HG03108 (cell line): ENCODE results near the gene CCR8.

ENCODE experiments used
- ATAC-seq: cut with Tn5 transposase; IDR thresholded peaks from one replicate; pipeline ENCODE4 v1.9.1; 2021; ENCODE audit warnings: moderate library complexity; ENCODE audit not compliant: unreplicated experiment

Gene CCR8, protein sequence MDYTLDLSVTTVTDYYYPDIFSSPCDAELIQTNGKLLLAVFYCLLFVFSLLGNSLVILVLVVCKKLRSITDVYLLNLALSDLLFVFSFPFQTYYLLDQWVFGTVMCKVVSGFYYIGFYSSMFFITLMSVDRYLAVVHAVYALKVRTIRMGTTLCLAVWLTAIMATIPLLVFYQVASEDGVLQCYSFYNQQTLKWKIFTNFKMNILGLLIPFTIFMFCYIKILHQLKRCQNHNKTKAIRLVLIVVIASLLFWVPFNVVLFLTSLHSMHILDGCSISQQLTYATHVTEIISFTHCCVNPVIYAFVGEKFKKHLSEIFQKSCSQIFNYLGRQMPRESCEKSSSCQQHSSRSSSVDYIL

DNA sequence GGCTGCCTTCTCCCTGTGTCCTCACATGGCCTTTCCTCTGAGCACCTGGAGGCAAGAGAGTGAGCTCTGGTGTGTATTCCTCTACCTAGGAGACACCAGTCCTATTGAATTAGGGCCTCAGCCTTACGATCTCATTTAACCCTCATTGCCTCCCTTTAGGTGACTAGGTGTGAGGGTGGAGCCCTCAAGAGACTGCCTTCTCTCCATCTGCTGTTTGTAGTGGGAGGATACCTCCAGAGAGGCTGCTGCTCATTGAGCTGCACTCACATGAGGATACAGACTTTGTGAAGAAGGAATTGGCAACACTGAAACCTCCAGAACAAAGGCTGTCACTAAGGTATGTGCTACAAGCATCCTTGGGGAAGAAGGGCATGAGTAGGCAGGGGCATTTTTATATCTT lies at the start of gene CCR8:
CCR8 (plus strand) TSS at position 217 of the 400 bp plus-strand sequence. CDS start 2,623 bp downstream, outside the sequence.
- no peak for ATAC-seq

DNA sequence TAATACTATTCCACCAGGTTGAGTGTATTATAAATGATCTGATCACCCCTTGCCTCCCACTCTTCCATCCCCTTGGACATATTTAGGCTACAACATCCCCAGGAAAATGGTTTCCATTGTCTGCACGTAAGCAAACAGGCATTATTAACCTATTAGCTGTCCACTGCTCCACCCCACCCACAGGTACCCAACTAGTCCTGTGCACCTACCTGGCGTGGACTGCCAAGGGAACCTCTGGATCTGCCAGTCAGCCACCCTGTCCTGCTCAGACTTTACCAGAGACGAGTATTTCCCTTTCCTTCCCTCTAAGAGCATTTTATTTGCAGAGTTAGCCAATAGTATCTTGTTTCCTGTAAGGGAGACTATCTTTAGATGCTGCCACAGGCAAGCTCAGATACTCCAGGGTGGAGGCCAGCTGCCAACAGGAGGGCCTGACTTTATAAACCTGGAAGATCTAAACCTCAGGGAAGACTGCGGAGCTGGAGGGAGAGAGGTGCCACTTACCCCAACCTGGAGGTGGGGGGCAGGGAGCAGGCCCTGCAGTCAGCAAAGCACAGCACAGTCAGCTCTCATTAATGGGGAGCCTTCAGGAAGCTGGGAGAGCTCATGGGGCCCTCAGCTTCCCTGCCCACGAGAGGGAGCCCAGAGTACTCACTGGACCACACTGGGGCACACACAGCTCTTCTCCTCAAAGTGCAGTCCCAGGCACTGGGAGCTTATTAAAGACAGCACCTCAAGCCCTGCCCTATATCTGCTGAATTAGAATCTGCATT lies 49.6 kb upstream of the CCR8 start, which contains the start of gene CX3CR1:
CX3CR1 (minus strand) TSS at position 292 of the 773 bp plus-strand sequence. CDS start 13,527 bp downstream, outside the sequence.
- ATAC-seq, result no peak

DNA sequence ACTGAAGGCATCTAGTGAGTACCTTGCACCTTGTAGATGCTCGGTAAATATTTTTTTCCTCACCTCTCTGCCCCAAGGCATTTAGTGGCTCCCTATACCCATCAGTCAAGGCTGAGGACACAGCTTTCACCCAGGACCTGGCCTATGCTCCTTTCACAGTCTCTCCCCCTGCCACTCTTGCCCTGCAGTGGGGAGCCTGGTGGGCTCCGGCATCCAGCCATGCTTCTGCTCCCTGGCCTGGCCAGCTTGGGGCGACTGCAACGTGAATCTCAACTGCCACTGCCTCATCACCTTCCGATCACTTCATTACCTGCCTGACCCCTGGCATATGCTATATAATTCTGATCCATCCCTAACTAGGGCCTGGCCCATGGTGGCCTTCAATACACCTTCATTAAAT lies 48.9 kb upstream of the CCR8 start:
- ATAC-seq, result no peak

DNA sequence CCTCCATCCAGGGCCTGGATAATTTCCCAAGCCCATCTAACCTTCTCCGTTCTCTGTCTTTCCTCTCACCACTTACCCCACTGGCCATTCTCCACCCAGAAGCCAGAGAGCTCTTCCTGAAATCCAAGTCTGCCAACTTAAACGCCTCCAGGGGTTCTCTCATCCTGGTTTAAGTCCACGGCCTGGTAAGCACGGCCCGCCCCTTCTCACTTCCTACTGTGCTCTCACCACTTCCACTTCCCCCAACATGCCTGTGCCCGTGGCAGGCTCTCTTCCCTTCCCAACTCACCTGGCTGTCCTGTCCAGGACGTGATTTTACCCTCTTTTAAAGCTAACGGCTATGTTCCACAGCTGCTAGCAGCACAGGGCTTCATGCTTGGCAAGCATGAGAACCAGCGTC lies 48.0 kb upstream of the CCR8 start:
- no peak for ATAC-seq

DNA sequence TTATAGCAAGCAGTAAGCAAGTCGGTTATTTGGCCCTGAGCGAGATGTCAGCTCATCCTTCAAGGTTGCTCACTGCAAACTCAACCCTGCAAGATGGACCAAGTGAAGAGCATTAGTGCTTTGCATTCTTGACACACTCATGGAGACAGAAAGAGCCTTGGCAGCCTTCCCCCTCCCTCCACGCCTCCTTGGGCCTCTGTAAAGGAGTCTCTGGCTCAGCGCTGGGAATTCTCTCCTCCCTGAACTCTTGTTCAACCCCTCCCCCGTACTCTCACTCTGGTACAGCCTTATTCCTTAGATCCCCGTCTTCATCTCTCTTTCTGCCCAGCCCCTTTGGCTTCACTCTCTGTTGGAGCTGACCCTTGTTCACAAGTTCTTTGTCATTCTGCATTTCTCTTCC lies 47.5 kb upstream of the CCR8 start:
- no peak for ATAC-seq

DNA sequence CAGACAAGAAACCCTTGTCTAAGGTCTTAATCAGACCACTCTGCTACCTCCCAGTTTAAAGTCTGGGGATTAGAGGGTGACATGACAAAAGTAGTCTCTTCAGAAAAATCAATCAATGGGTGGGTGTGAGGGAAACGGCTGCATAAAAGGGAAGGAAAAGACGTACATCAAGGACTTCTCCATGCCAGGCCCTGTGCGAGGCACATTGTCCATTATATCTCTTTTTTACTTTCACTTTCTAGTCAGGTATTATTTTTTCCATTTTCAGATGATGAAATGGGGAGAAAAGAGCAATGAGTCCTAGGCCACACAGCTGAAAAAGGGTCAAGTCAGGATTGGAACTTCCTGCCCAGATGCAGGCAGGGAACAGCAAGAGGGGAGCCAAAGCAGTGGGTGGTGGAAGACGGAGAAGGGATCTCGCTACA lies 45.0 kb upstream of the CCR8 start:
- ATAC-seq, result no peak

DNA sequence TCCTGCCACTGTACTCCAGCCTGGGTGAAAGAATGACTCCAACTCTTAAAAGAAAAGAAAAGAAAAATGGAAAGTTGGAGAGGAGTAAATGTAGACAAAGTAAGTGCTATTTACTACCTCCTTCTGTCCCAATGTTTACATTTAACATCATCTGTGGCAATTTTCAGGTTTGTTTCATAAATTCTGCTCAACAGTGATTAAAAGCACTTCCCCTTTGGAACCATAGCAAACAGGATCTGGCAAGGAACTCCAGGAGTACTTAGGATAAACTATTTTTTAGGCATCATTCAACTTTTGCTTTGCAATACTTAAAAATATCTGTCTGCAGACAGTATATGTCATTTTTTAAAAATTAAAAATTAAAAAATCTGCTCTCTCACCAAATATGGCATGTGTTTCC lies 44.2 kb upstream of the CCR8 start:
- no peak for ATAC-seq

DNA sequence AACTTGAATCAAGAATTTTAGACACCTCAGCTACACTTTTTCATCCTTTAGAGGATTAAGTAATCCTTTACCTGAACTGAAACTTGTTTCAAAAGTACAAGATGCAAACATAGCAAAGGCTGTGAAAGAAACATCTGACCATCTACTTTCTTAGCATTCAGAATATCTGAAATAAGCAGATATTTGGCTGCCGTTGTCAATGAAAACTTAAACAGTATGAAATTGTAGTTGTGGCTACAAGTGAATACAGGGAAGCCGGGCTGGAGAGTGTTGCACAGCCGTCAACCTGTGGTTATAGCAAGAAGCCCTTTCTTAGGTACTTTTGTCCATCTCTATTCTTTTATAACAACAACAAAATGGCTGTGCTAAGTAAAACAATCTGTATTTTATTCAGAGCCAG lies 42.7 kb upstream of the CCR8 start:
- ATAC-seq, result no peak

DNA sequence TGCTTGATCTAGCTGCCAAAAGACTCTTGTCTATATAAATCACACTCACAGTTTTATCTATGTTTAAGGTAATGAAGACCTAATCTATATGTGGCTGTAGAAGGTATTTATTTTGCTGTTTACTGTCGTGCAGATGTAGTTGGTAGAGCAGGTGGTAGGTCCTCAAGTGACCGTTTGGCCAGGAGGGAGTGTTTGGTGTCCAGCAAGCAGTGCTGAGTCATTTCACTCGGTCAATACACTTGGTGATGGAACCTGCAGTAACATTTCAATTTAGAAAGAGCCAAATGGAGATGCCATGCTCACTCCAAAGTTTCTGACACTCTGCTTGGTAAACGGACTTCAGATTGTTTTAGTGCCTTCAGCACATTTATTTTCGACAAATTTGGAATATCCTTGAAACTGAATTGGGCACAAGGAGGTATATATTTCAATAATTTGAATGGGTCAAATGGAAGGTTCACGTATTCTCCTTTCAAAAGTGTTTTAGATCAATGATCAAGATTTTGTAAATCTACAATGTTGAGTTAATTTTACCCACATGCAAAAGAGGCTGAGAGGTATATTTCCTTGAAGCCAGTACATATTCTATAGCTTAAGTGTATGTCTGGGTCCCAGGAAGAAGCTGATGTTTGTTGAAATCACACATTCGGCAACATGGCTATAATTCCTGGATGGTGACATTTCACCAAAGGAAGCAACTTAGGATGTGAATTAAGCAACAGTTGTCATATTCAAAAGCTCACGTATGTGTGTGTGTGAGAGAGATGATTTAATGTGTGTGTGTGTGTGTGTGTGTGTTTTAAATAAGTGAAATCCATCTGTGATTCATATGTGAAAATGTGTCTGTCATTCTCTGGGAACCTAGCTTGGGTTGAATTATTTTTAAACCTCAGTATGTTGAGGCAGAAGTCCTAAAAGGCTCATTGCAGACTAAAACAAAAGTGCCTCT lies 42.0 kb upstream of the CCR8 start:
- no peak for ATAC-seq

DNA sequence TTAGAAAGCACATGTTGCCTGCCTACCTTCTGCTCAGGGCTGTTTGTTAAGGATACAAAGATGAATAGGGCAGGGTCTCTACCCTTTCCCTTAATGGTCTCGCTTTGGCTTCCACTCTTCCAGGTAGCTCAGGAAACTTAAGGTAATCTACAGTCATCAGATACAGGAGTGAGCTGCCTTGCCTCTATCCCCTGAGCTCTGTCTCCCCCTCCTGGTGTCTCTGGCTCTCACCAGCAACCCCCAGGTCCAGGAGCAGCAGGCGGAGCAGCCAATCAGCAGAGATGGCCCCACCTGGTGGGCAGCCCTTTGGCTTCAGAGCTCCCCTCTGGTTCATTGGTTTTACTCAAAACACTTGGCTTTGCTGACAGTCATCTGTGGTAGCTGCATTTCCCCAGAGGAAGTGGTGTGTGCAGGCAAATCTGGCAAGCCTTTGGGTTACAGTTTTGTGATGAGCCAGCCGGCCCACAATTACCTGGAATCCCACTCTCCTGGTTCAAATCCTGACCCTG lies 41.2 kb upstream of the CCR8 start:
- peak; percentile 98 for ATAC-seq

DNA sequence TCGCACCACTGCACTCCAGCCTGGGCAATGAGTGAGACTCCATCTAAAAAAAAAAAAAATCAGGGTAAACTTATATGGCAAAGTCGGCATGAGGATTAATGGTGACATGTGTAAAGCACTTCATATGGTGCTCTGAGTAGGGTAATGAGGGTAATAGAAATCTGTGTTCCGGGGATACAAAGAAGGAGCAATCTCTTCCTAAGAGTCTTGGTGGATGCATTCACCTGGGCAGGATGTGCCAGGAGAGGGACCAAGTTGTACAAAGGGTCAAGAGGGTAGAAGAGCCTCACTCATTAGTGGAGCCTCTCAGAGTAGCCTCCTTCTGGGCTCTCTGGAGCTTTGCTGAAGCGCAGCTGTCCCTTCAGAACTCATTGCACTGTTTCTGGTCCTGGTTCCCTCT lies 40.4 kb upstream of the CCR8 start:
- no peak for ATAC-seq

DNA sequence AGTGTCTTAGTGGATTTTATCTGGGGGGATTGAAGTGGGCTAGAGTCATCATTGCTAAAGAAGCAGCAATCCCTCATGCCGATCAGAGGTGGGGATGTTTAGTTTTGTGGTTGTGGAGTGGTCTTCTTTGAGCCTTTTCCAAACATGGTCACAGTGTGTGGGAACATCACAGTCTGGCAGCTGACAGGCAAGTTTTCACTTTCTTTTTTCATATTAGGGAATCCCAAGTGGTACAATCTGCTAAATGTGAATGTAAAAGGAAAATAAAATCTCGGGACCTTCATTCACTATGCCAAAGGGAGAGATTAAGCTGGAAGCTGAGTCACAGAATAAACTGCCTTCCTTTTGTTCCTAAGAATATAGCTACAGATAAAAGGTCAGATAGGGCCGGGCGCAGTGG lies 39.3 kb upstream of the CCR8 start:
- no peak for ATAC-seq

DNA sequence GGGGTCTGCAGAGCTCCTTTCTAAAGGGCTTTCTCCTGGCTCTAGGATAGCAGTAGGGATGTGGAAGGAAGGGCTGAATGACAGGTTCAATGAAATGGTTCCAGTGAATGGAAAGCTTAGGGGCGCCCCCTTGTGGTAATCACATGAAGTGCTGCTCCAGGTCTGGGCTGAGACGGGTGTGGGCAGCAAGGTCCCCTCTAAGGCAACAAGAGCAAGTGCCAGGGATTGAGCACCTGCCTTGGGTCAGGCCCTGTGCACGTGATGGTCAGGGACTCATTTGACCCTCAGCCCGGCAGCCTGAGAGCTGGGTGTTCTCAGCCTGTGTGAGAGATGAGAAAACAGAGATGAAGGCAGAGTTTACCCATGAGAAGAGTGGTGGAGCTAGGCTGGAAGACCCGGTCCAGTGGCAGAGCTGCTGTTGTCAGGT lies 37.6 kb upstream of the CCR8 start:
- no peak for ATAC-seq

DNA sequence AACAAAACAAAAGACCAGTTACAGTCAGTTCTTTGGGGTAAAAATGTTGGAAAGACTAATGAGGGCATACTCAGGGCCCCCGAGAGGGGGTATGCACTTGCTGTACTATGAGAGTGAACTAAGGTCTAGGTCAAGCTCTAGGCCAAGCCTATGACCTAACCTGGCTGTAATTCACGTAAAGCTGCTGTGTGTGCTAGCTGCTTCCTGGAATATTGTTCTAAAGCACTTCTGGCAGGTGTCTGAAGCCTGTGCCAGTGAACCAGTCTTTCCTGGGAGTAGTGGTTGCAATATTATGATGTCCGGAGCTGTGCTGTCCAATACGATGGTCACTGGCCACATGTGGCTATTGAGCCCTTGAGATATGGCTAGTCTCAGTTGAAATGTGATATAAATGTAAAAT lies 36.5 kb upstream of the CCR8 start:
- no peak for ATAC-seq

DNA sequence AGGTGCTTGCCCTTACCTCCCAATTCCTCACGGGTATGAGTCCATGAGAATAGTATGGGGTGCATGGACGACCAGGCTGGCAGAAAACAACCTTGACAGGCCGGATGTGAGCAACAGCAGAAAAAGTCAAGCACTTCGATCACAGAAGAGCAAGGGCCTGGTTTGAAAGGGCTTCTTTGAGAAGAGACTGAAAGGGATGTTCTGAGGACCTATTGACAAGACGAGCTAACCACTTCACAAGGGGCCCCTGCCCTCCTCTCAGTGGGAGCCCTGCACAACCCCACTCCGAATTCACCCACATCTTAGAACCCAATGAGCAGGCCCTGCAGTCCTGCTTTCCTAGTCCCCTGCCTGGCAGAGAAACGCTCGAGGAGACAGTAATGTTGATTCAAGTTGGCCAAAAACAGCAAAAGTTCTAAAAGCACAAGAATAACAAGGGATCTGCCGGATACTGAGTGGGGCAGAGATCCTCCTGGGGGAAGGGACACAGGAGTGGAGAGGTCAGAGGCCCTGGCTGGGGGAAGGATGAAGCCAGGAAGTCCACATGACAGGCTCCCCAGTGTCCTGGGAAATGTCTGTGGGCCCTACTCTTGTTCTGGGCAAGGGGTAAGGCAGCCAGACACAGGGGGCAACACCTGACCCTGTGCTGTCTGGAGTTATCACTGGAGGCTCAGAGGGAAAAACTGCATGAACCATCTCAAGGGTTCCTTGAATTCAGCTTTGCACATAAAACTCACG lies 34.9 kb upstream of the CCR8 start:
- no peak for ATAC-seq

DNA sequence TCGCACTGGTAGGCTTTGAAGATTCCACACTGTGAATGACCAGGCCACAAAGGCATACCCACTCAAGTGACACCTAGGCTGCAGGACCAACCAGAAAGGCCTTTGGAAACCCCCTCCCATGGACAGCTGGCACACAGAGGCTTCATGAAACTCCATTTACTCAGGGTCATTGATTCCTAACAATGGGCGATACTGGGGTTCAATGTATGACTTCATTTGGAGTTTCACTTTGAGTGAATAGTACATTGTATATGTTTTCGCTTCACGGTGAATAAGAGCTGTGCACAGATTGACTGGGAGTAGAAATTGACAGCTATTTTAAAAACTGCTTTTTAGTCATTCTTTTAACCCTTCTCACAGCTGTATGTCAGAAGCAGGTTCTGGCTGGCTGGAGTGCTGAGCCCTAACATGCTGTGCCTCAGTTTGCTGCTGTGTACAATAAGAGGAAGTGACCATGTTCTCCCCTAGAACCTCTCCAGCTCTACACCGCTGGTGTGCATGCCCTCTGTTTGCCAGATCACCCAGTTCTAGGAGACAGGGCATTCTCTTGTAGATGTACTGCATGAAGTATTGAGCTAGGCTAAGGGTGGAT lies 34.2 kb upstream of the CCR8 start:
- ATAC-seq, result peak; percentile 70

DNA sequence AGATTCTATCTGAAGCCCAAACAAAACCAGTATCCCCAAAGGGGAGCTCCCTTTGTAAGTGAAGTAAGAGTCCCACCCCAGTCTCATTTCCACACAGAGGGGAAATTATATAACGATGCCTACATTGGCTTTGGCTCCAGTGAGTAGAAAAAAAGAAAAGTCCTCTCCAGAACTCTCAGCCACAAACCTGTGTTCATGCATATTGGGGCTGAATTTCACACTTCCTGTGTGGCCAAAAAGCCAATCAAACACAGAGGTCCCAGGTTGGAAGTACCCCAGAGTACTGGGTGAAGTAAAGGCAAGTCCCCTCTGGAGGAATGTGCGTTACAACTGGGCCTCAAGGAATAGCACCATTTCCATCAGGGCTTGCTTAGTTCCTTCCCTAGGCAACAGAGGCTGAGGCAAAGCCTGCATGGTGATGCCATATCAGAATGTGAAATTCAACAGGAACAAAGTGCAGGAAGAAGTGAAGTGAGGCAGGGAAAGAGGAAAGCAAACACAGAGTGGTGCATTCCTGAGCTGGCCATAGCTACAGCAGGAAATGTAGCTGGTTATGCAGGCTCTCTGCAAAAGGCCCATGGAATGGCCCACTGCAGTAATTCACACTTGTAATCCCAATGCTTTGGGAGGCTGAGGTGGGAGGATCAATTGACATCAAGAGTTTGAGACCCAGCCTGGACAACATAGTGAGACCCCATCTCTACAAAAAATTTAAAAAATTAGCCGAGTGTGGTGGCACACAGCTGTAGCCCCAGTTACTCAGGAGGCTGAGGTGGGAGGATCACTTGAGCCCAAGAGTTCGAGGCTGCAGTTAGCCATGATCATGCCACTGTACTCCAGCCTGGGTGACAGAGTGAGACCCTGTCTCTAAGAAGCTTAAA lies 33.1 kb upstream of the CCR8 start:
- no peak for ATAC-seq

DNA sequence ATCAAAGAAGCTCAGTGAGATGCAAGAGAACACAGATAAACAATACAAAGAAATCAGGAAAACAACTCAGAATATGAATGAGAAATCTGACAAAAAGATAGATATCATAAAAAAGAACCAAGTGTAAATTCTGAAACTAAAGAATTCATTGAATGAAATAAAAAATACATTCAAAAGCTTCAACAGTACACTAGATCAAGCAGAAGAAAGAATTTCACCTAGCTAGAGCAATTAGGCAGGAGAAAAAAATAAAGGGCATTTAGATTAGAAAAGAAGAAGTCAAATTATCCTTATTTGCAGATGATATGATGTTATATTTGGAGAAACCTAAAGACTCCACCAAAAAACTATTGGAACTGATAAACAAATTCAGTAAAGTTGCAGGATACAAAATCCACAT lies 30.2 kb upstream of the CCR8 start:
- no peak for ATAC-seq

DNA sequence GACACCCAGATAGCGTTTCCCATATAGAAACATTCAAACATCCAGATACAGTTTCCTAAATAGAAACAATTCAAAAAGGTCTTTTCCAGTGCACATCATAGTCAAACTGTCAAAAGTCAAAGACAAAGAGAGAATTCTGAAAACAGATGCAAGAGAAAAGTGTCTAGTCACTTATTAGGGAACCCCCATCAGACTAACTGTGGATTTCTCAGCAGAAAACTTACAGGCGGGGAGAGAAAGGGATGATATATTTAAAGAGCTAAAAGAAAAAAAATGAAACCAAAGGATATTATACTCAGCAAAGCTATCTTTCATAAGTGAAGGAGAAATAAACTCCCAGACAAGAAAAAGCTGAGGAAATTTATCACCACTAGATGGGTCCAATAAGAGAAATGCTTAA lies 27.3 kb upstream of the CCR8 start:
- no peak for ATAC-seq
